DMS153 treated with DMSO at 0.1 percent for 48 hours (cell line): ENCODE results near the gene MYOM3.

Source experiments
- DNase-seq: peaks from one replicate; lab custom pipeline; 2025; ENCODE audit not compliant: unreplicated experiment; lab: John Stamatoyannopoulos, UW

The MYOM3 gene

DNA sequence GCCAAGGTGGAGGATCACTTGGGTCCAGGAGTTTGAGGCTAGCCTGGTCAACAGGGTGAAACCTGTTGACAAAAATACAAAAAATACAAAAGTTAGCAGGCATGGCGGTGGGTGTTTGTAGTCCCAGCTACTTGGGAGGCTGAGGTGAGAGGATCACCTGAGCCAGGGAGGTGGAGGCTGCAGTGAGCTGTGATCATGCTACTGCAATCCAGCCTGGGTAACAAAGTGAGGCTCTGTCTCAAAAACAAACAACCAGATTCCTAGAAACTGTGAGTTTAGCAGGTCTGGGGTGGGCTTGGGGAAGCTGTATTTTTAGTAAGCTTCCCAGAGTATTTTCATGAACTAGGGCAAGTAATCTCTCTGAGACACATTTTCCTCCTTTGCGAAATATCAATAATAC is 5.2 kb upstream of the MYOM3 start:
- no peak for DNase-seq

GRCh38 chr1:24114753-24115152 is 2.8 kb upstream of the MYOM3 start:
- DNase-seq = no peak

- no peak for DNase-seq
These were observed 1.7 kb upstream of the MYOM3 start for GRCh38 chr1:24113641-24114033.

DNA sequence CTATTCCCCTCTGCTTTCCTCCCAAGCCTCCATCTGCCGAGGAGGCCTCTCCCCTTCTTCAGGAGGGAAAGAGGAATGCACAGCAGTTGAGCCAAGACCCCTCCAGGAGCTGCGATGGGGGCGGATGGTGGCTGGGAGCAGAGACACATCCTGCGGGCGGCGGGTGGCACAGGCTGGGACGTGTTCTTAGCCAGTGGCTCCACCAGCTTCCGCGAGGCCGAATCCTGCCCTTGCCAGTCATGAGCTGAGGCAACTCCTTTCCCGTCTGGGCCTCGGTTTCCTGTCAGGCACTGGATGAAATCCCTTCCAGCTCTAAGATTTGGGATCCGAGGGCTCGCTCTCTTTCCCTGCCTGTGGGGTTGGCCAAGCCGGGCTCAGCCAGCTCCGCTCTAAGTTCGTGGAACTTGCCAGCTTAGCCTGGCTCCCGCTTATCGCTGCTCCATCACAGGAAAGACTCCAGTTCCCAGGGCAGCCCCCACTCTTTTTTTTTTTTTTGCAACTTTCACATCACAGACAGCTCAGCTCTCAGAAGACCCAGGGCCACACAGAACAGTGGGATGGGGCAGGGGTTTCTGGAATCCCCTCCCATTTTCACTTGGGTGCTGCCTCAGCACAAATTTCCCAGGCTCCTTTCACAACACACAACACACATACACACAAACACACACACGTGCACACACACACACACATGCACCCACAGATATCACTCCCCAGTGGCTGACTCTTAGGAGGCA is 506 bp downstream of the MYOM3 start:
- no peak for DNase-seq

- DNase-seq = no peak
These were observed 1.2 kb downstream of the MYOM3 start for GRCh38 chr1:24110642-24111261.

DNA sequence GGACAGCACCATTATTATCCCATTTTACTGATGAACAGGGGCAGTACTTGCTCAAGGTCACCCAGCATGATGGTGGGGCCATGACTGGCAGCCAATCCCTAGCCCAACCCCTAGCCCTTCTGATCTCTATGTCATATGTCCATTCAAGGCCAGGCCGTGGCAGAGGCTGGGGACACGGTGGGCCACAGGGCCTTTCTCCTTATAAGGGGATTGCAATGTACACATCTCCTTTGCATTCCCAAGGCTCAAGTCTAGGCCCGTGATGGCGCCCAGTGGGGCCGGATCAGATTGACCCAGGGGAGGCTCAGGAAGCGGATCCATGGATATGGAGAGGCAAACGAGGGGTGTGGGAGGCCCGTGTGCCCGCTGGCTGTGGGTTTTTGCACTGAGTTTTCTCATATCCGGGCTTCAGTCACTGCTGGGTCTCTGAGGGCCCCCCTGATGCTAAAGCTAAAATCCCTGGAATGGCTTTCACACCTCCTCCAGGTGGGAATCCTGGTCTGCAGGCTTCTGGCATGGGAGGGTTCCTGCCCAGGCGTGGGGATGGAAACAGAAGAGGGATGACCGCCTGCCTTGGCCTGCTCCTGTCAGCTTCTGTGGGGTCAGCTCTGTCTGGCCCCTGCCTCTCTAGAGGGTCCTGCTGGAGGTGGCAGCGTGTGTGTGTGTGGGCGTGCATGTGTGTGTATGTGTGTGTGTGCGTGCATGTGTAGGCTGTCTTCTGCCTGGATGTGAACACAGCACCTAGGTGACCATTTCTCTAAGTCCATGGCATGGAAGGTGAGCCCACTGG is 2.1 kb downstream of the MYOM3 start:
- DNase-seq = no peak

DNA sequence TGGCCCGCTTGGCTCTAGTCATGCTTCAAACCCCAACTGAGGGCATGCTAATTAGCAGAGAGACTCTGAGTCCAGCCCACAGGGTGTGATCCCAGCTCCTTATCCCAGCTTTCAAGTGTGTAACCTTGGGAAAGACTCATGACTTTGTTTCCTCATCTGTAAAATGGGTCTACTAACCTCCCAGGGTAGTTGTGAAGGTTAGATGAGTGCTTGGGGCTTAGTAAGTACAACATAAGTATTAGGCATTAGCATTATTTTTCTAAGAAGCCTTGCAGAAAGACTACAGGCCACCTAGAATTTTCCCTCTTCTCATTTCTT is 2.8 kb downstream of the MYOM3 start:
- no peak for DNase-seq

DNA sequence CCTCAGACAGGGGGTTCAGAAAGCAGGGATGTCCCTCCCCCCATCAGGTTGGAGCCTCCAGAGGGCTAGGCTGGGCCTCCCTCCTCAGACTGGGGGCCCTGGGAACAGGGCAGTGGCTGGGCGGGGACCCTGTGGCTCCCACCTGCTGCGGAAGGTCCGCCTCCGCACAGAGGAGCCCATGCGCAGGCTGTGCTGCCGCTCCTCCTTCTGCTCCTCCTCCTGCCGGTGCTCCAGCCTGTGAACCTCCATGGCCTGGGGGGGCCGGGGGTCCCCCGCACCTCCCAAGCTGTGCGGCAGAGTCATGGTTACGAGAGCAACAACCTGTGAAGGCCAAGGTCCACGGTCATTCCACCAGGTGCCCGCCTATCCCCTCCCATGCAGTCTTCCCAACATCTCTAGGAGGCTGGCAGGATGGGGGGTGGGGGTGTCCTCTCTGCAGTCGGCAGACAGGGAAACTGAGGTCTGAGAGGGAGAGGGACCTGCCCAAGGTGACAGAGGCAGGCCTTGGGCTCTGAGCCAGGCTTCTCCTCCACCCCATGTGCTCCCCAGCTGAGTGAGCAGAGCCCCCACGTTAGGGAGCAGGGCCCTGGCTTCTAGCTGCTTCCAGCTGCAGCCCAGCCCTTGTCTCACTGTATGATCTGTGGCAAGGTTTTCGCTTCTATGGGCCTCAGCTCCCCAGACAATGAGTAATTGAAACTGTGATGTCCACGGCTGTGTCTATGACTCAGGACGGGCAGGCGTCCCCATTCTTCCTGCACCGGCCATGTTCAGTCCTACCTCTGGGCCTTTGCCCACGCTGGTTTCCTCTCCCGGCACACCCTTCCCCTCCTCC is 3.4 kb downstream of the MYOM3 start:
- no peak for DNase-seq

- DNase-seq = no peak
These were observed 4.3 kb downstream of the MYOM3 start for GRCh38 chr1:24107462-24108138.

DNA sequence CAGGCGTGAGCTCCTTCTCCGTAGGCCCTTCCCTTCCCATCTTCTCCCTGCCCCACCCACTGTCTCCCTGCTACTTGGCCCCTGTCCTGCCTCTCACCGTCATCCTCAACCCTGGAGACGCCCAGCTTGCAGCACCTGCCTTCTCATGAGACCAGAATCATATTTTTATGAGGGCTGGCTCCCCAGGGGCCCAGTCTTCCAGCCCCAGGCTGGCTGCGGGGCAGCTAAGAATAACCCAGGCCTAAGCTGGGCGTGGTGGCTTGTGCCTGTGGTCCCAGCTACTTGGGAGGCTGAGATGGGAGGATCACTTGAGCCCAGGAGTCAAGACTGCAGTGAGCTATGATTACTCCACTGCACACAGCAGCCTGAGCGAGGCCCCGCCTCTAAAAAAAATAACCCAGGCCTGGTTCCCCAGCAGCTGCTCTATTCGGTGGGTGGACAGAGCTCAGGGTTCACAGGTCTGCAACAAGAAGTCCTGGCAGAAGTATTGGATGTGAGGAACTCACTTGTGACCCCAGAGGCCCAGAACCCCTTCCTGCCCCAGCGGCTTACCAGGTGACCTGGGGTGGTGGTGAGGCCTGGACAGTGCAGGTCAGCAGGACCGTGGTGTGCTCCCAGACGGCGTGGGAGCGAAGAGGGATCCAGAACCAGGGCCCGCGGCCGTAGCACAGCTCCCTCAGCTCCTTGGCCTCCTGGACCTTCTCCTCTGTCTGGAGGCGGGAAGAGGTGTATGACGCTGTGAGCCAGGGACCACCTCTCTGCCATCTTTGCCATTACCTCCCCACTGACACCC is 6.4 kb downstream of the MYOM3 start:
- no peak for DNase-seq

DNA sequence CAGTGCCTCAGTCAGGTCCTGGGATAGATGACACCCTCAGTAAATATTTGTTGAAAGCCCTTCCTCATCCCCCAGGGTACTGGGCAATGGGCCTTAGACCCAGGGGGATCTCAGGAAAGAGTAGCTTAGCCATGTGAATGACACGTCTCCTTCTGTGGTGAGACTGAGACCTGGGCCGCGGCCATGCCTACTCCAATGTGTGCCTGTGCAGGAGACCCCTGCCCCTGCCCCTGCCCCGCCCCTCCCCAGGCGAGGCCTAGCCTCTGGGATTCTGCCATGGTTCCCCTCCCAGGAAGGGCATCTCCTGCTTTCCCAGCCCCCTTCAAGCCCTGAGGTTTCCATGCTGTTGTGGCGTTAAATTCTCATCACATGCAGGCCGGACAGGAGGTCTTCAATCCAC is 7.1 kb downstream of the MYOM3 start:
- DNase-seq = no peak

DNA sequence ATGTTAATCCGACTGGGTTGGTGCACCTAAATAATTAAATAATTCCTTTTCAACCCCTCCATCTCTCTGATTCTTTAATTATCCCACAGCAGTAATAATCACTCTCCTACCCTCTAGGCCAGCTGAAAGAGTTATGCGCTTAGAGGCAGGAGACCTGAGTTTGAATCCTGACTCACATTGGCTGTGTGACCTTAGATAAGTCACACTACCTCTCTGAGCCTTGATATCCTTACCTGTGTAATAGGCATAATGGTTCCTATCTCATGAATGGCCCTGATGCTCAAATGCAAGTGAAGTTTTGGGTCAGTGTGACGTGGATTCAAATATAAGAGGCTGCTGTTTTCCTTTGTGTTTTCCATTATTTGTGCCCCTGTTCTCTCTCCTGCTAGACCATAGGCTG is 8.1 kb downstream of the MYOM3 start:
- no peak for DNase-seq

GRCh38 chr1:24103408-24103807 is 8.5 kb downstream of the MYOM3 start:
- no peak for DNase-seq

DNA sequence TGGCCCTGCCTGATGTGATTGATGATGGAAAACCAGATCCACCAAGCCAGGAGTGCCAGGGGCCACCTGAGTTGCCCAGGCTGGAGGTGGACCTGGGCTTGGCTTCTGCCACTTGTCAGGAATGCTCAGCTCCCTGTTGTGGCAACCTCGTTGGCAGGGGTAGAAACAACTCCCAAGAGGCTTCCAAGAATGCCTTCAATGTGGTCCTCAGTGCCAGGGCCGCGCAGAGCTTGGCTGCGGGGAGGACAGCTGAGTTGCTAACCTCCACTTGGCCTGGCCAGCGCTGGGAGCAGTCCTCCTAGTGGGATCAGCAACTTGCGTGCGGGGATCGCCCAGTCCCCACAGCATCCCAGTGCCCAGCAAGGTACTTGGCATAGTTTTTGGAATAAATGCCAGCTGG is 9.0 kb downstream of the MYOM3 start:
- no peak for DNase-seq

DNA sequence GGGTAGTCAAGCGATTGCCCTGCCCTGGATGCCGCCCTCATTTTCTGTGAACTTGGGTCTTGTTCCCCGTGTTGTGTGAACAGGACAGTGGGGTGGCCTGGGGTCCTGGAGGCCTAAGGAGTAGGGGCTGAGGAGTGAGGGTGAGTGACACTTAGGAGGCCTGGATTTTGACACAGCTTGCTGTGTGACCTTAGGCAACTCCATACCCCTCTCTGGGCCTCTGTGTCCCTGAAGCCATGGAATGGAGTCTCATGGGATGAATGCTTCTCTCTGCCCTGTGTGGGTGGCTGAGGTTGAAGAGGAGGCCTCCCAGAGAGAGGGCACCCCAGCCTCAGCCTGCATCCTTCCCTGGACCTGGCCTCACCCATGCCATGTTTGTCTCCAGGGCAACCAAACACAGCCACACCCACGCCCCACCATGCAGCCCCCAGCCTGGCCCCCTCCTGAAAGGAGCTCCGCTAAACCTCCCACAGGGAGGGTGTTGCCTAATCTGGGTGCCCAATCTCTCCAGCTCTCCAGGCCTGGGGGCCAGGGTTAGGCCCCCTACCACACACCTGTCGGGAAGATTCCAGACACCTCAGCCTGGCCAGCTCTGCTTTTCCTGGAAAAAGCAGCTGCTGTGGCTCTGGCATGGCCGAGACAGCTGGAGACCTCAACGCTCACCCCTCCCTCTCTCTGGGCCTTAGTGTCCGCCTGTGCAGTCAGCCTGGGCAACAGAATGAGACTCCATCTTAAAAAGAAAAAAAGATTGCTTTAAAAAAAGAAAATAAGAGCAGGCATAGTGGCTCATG is 9.9 kb downstream of the MYOM3 start:
- no peak for DNase-seq

GRCh38 chr1:24100945-24101737 is 10.8 kb downstream of the MYOM3 start:
- DNase-seq = no peak

DNA sequence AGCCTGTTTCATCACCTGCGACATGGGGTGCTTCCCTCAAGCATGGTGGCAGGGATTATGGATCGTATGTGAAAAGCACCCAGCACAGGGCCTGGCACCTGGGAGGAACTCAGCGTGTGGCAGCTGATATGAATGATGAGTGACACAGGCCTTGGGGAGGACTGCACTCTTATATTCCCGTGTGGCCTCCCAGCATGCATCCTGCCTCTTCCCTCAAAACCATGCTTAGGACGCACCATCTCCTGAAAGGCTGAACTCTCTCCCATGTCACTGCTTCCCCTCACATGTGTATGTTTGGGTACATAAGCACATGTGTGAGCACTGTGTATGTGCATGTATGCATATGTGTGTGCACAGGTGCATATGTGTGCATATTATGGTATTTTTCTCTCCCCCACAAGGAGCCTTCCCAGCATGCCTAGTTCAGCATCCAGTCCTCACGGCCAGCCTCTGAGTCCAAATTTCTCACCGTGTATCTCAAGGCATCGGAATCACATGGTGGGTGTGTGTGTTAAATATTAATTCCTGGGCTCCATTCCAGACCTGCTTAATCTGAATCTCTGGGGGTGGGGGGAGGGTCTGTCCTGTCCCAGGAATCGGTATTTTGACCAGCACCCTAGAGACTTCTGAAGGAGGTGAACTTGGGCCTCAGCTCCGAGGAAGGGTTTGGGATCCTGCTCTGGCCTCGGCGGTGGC is 12.8 kb downstream of the MYOM3 start:
- no peak for DNase-seq

GRCh38 chr1:24098102-24098501 is 13.8 kb downstream of the MYOM3 start:
- DNase-seq = no peak
